OCI-LY3 (cell line): ENCODE data around the gene EXOC6.

ENCODE experiments used
- EZH2phosphoT487 ChIP-seq: fragments of 200-600 bp; shearing (Covaris generic); IDR thresholded peaks from 2 replicates; pipeline ENCODE4 v1.6.1; 2018; ENCODE audit warnings: antibody characterized with exemption, mixed run types, low read depth
- TF ChIP-seq, protein P1 (sequence below): fragments of 200-600, 300-600 bp; sonication (generic); IDR thresholded peaks from 2 replicates; pipeline ENCODE4 v1.5.1; 2014; ENCODE audit warnings: antibody characterized with exemption, low read length, low read depth

DNA sequence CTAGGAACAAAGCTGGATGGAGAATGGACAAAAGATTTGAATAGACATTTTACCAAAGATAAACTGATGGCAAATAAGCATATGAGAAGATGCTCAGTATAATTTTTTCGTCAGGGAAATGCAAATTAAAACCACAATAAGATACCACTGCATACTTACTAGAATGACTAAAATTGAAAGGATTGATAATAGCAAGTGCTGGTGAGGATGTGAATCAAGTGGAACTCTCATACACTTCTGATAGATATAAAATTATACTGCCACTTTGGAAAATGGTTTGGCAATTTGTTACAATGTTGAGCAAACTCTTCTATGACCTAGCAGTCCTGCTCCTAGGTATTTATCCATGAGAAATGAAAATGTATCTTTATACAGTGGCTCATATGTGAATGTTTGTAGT, 83.3 kb downstream of the EXOC6 start:
- TF ChIP-seq, protein P1, sequence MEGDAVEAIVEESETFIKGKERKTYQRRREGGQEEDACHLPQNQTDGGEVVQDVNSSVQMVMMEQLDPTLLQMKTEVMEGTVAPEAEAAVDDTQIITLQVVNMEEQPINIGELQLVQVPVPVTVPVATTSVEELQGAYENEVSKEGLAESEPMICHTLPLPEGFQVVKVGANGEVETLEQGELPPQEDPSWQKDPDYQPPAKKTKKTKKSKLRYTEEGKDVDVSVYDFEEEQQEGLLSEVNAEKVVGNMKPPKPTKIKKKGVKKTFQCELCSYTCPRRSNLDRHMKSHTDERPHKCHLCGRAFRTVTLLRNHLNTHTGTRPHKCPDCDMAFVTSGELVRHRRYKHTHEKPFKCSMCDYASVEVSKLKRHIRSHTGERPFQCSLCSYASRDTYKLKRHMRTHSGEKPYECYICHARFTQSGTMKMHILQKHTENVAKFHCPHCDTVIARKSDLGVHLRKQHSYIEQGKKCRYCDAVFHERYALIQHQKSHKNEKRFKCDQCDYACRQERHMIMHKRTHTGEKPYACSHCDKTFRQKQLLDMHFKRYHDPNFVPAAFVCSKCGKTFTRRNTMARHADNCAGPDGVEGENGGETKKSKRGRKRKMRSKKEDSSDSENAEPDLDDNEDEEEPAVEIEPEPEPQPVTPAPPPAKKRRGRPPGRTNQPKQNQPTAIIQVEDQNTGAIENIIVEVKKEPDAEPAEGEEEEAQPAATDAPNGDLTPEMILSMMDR, result no peak
- TF ChIP-seq EZH2phosphoT487, result no peak
